ENCODE data around the gene SIL1. TPM values are rescaled to one million over a fixed set of nuclear protein-coding genes. Genes with fewer than 3 reads are reported as not detected.

Gene SIL1
- total RNA-seq, 1 donor = 31.7 TPM

DNA sequence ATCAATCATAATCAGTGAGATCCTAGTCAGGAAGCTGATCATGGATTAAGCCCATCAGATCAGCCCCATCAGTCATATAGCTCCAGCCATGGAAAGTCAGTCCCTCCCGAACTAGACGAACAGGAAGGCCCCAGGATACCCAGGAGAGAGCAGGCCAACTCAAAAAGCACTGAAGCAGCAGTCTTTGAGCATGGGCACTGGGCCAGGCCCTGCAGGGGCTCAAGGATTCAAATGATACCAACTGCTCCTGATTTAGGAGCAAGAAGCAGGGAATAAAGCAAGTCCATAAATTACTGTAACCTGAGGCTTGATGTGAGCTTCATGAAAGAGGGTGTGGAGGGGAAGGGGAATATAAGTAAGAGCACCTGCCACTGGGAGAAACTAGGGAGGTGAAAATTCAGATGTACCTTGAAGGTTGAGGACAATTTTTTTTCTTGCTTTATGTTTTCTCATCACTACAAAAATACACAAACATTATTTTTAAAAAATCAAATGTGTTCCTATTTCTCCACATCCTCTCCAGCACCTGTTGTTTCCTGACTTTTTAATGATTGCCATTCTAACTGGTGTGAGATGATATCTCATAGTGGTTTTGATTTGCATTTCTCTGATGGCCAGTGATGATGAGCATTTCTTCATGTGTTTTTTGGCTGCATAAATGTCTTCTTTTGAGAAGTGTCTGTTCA is 115.2 kb downstream of the SIL1 start:
- H3K4me3 ChIP-seq (ENCODE audit: low read depth, low read length) = no peak overlapping the region
- TF ChIP-seq CTCF (IDR thresholded peaks at IDR 0.05; ENCODE audit: insufficient read depth, low read length) = no peak
- DNase-seq (ENCODE audit: low read depth) = no peak

- no peak for DNase-seq (ENCODE audit: low read depth)
- H3K4me3 ChIP-seq (ENCODE audit: low read depth, low read length) = no peak overlapping the region
- no peak for TF ChIP-seq CTCF (IDR thresholded peaks at IDR 0.05; ENCODE audit: insufficient read depth, low read length)
These were observed 118.1 kb downstream of the SIL1 start for GRCh38 chr5:139079991-139080610.

DNA sequence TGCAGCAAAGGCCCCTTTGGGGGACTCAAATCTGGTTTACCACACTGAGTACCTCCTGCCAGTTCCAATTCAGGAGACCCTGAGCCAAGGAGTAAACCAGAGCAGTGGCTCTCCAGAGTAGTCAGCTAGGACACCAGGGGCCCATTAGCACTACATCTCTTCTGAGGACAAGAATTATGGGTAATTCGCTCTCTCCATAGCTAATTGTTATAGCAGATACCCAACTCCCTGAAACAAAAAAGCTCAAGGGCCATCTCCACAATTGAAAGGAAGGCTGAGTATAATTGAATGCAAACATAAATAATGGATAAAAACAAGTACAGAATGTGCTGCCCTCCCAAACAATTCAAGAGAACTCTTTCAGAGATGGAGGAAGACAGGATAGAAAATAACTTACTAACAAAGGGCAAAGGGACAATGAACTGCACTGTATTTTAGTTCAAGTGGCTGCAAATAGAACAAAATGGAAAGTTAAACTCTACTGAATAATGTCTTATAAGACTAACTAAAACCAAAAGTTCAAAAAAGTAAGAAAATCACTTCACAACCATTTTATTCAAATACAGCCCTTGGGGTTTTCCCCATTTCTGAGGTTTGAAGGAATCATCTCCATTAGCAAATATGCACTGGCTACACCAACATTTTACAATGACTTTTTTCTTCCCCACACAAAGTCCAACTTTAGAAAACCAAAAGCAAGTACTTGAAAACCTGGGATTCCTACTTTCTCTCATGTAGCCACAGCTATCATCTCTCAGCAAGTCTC is 118.8 kb downstream of the SIL1 start:
- no peak for TF ChIP-seq CTCF (IDR thresholded peaks at IDR 0.05; ENCODE audit: insufficient read depth, low read length)
- no peak overlapping the region for H3K4me3 ChIP-seq (ENCODE audit: low read depth, low read length)
- no peak for DNase-seq (ENCODE audit: low read depth)

DNA sequence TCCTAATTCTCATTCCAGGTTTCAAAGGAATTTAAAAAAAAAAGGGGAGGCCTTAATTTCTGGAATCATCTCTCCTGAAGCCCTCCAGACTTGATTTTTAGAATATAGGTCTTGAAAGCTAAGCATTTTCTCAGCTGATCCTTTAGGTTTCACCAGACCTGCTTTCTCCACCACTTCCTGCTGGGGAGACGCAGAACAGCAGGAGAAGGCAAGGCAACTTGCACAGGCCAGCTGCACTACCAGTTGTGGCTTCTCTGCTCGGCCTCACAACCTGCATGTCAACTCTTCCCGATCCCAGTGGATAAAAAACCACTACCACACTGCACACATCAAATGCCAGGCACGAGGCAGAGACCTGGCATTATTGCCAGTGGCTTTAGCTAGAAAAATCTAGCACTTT is 119.8 kb downstream of the SIL1 start:
- no peak for TF ChIP-seq CTCF (IDR thresholded peaks at IDR 0.05; ENCODE audit: insufficient read depth, low read length)
- DNase-seq (ENCODE audit: low read depth) = no peak
- no peak overlapping the region for H3K4me3 ChIP-seq (ENCODE audit: low read depth, low read length)

- no peak for DNase-seq (ENCODE audit: low read depth)
- TF ChIP-seq CTCF (IDR thresholded peaks at IDR 0.05; ENCODE audit: insufficient read depth, low read length) = no peak
- H3K4me3 ChIP-seq (ENCODE audit: low read depth, low read length) = no peak overlapping the region
These were observed 120.3 kb downstream of the SIL1 start for GRCh38 chr5:139077899-139078298.

DNA sequence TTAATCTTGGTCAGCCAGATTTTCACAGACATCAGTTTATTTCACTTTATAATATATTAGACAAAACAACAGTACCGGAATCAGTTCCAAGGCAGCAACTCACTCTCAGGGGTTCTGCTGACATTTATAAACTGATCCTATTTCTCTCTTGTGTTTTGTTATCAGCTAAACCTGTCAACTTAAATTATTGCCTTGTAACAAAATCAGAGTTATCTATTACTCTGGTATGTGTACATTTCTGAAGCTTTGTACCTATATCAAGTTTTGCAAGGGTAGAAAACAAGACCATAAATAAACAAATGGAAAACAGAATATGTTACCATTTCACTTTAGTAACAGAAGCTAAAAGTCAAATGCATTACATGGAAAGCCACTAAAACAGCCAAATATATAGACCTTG is 122.1 kb downstream of the SIL1 start:
- no peak for DNase-seq (ENCODE audit: low read depth)
- no peak for TF ChIP-seq CTCF (IDR thresholded peaks at IDR 0.05; ENCODE audit: insufficient read depth, low read length)
- H3K4me3 ChIP-seq (ENCODE audit: low read depth, low read length) = no peak overlapping the region

Data from fibroblast of the aortic adventitia (primary cell).